Measurements from ENCODE around the gene BCL7C.
A peak's percentile ranks its signal among the peaks of the same experiment; 100 is the strongest.
"Not testable (repeated sequence)": the region's sequence is repeated elsewhere in the genome, so short reads cannot be mapped to it uniquely, and the experiment has no call there.

BCL7C gene

GRCh38 chr16:30893744-30894539 is at the start of gene BCL7C:
Gene BCL7C, minus strand, starts transcription at chr16:30894077. Its CDS starts 133 bp downstream, at chr16:30893944.
- peak; percentile 62 for DNase-seq

GRCh38 chr16:30942426-30942806 is 48.5 kb upstream of the BCL7C start:
- DNase-seq, result no peak

- peak; percentile 11 for DNase-seq
Observed at GRCh38 chr16:30941600-30942425, 47.9 kb upstream of the BCL7C start.

GRCh38 chr16:30939571-30939970 is 45.7 kb upstream of the BCL7C start:
- DNase-seq, result not testable (repeated sequence)

- no peak for DNase-seq
Observed at GRCh38 chr16:30937692-30938091, 43.8 kb upstream of the BCL7C start.

GRCh38 chr16:30934827-30935557 is 41.1 kb upstream of the BCL7C start:
- no peak for DNase-seq

GRCh38 chr16:30931068-30931650 is 37.3 kb upstream of the BCL7C start:
- DNase-seq, result no peak

GRCh38 chr16:30930160-30930571 is 36.3 kb upstream of the BCL7C start:
- no peak for DNase-seq

- DNase-seq, result no peak
Observed at GRCh38 chr16:30929167-30929566, 35.3 kb upstream of the BCL7C start.

- no peak for DNase-seq
Observed at GRCh38 chr16:30928390-30928789, 34.5 kb upstream of the BCL7C start.

- peak; percentile 93 for DNase-seq
Observed at GRCh38 chr16:30927789-30928378, 34.0 kb upstream of the BCL7C start.

- no peak for DNase-seq
Observed at GRCh38 chr16:30926937-30927788, 33.3 kb upstream of the BCL7C start.

GRCh38 chr16:30925995-30926811 is 32.3 kb upstream of the BCL7C start:
- DNase-seq, result no peak

GRCh38 chr16:30925632-30925987 is 31.7 kb upstream of the BCL7C start:
- no peak for DNase-seq

GRCh38 chr16:30924913-30925631 is 31.2 kb upstream of the BCL7C start:
- no peak for DNase-seq

- no peak for DNase-seq
Observed at GRCh38 chr16:30924076-30924912, 30.4 kb upstream of the BCL7C start.

GRCh38 chr16:30923554-30924075 is 29.7 kb upstream of the BCL7C start, which contains the start of gene FBXL19:
Gene FBXL19, plus strand, starts transcription at chr16:30923572. Its CDS starts 2,183 bp downstream, at chr16:30925755.
- DNase-seq, result no peak

- DNase-seq, result peak; percentile 100
Observed at GRCh38 chr16:30922960-30923535, 29.2 kb upstream of the BCL7C start.
